MV-4-11 (cell line): ENCODE results near the gene MASP1.
A peak's percentile ranks its signal among the peaks of the same experiment; 100 is the strongest.

Source experiments
- DNase-seq: peaks from one replicate; lab custom pipeline; 2025; lab: John Stamatoyannopoulos, UW

MASP1 gene

DNA sequence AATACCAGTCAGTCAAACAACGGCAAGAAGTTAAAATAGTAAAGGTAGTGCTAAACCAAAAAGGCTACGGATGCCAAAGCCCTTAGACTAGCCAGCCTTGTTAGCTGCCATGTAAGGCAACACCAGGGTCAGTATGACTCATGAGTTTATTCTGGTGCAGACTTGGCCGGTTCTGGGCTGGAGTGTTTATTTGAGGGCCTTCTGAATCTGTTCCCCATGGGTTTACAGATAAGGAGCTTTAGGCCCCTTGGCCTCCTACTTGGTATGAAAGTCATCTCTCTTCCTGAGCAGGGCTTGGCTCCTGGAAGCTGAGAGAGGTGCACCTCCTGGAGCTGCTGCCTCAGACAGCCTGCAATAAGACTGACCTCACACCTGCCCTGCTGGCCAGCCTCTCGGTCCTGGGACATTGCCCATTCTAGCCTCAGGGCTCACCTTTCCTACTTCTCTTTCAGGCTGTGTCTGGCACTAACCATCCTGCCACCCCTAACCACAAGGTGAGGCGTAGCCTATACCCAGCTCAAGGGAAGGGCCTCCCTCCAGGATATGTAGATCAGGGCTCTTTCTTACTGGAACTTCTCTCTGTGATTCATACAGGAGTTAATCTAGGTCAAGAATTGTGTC is 104.6 kb downstream of the MASP1 start:
- peak; percentile 67 for DNase-seq

DNA sequence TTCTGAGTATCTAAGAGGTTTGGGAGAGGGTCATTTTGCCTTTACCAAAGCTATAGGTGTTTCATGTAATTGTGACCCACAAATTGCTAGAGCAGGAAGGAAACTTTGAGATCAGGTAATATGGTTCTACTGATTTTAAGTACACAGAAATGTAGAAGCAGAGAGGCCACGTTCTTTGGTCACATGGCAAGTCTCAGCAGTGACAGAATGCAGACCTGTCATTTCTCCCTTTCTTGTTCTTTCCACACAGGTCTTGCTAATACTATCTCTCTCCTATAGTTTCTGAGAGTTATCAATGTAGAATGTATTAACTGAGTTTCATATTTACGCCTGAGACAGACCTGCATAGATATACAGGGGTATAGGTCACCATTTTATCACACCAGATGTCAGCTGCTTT is 105.2 kb downstream of the MASP1 start:
- no peak for DNase-seq

DNA sequence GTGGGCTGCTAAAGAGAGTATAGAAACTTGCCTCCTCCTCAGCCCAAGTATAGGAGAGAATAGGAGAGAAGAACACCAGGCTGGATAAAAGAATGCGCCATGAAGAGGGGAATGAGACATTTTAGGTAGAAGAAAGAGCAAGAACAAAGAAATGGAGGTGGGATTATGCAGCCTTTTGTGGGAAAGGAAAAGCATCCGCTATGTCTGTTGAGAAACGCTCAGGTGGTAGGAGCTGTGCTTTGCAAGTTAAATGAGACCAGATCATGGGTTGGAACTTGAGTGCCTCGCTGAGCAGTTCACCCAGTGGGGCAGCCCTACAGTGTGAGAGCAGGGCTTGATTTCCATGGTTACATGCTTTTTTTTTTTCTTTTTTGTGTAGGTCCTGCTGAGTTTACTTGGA is 105.8 kb downstream of the MASP1 start:
- DNase-seq: no peak
